Measurements from ENCODE around the gene ATXN7. TPM values are rescaled to one million over a fixed set of nuclear protein-coding genes. Genes with fewer than 3 reads are reported as not detected.

The ATXN7 gene
- total and polyA plus RNA-seq, 10 of the 15 experiments (the other 5 are each of a cell fraction or from before 2014, with no cell fraction given), result 0.83 to 24.6 (median 8.5) TPM

DNA sequence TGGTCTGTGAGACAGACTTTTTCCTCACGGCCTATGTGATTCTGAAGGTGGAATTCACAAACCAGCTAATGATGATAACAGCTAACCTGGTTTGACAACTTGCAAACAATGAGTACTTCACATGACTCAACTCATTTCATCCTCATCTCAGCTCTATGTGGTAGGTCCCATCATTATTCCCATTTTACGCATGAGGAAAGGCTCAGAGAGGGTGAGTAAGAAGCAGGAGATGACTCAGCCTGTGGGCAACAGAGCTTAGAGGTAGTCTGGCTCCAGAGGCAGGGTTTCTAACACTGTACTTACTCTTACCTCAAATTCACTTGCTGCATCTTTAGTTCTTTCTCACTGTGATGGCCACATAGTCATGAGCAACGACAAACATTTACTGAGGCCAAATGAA is 185.5 kb downstream of the ATXN7 start:
- ChIA-PET RAD21 (ENCODE audit: unreplicated experiment) (no interaction called here), CTCF (interaction anchor here (0.7 to 1.8 kb wide), 4 partner anchors 8 to 435 kb away, joined by 3 to 6 read pairs (median 4); no protein-coding TSS in a partner anchor), POLR2A (no interaction called here), SMC1A (ENCODE audit: uncharacterized antibody, unreplicated experiment) (interaction anchor here (1.3 to 1.7 kb wide), 4 partner anchors 10 to 445 kb away, joined by 3 to 6 read pairs (median 3); no protein-coding TSS in a partner anchor)
- intact Hi-C loops (cut with micrococcal nuclease; ENCODE audit: unreplicated experiment), result no loop called here
- no peak overlapping the region for H3K4me3 ChIP-seq
- BruUV-seq (replicated peaks), result no TSS peak
- DNase-seq (ENCODE audit: low read depth, low spot score) (no peak), FAIRE-seq (no peak), ATAC-seq (no peak)
- no peaks in the 10 kb centered on the region for H3K79me2 ChIP-seq (ENCODE audit: control insufficient read depth, insufficient read depth, low read length)
- no peaks in the 10 kb centered on the region for H3K9me3 ChIP-seq (replicated peaks; ENCODE audit: control insufficient read depth, insufficient read depth, low read length)
- no peaks in the 10 kb centered on the region for H4K20me1 ChIP-seq (ENCODE audit: control insufficient read depth, insufficient read depth)
- no peak overlapping the region for H2AFZ ChIP-seq (ENCODE audit: control insufficient read depth, low read depth, low read length)
- WGBS (ENCODE audit: insufficient coverage, insufficient replicate concordance, low lambda C conversion rate, missing lambda C conversion rate), result 0% methylated on average over 3 of the region's 3 CpGs
- in situ Hi-C loops (cut with MboI), result no loop called here
- H3K4me1 ChIP-seq (ENCODE audit: control insufficient read depth, insufficient read depth, low read length), result no peaks in the 10 kb centered on the region
- TF ChIP-seq HDAC2 (IDR thresholded peaks at IDR 0.05), result no peak
- TF ChIP-seq SIN3A (IDR thresholded peaks at IDR 0.05; ENCODE audit: low read depth, low read length), result no peak
- no peak for TF ChIP-seq SUPT20H (IDR thresholded peaks at IDR 0.05; ENCODE audit: borderline replicate concordance, control insufficient read depth, low read depth, low read length)
- TF ChIP-seq MEF2B (IDR thresholded peaks at IDR 0.05; ENCODE audit: partially characterized antibody, poor library complexity, severe bottlenecking), result no peak
- TF ChIP-seq CHD1 (IDR thresholded peaks at IDR 0.05; ENCODE audit: low read depth, low read length), result no peak
- TF ChIP-seq ATF2 (IDR thresholded peaks at IDR 0.05; ENCODE audit: low read length), result no peak
- TF ChIP-seq MEF2A (IDR thresholded peaks at IDR 0.05; ENCODE audit: insufficient read depth, low read depth, low read length), result no peak
- TF ChIP-seq TCF12 (IDR thresholded peaks at IDR 0.05; ENCODE audit: low read depth, low read length), result no peak
- H3K36me3 ChIP-seq (ENCODE audit: control insufficient read depth in 2 of 2, insufficient read depth in 2 of 2, low read length in 1 of 2), result no peaks in the 10 kb centered on the region
- H3K4me2 ChIP-seq (ENCODE audit: control insufficient read depth, insufficient read depth), result no peak overlapping the region
- no peak overlapping the region for H3K9ac ChIP-seq (ENCODE audit: control insufficient read depth, insufficient read depth, low read length)
- peaks cover 0 to under 1% of the 10 kb centered on the region in 2 experiments; a peak in 1 of 4 replicates for H3K27me3 ChIP-seq (replicated peaks in 1 of 2; ENCODE audit: control insufficient read depth in 2 of 2, insufficient read depth in 2 of 2, low read length in 1 of 2)
- H3K27ac ChIP-seq (ENCODE audit: control insufficient read depth, insufficient read depth), result no peak overlapping the region

All from GM12878 (cell line).